Measurements from ENCODE around the gene FRS3.

- TF ChIP-seq EP300 (IDR thresholded peaks at IDR 0.05): no peak
- TF ChIP-seq, protein P1, sequence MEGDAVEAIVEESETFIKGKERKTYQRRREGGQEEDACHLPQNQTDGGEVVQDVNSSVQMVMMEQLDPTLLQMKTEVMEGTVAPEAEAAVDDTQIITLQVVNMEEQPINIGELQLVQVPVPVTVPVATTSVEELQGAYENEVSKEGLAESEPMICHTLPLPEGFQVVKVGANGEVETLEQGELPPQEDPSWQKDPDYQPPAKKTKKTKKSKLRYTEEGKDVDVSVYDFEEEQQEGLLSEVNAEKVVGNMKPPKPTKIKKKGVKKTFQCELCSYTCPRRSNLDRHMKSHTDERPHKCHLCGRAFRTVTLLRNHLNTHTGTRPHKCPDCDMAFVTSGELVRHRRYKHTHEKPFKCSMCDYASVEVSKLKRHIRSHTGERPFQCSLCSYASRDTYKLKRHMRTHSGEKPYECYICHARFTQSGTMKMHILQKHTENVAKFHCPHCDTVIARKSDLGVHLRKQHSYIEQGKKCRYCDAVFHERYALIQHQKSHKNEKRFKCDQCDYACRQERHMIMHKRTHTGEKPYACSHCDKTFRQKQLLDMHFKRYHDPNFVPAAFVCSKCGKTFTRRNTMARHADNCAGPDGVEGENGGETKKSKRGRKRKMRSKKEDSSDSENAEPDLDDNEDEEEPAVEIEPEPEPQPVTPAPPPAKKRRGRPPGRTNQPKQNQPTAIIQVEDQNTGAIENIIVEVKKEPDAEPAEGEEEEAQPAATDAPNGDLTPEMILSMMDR (IDR thresholded peaks at IDR 0.05): no peak
These were observed 9.2 kb downstream of the FRS3 start for GRCh38 chr6:41770381-41771057.
